ENCODE data around the gene DNM1L. TPM values are rescaled to one million over a fixed set of nuclear protein-coding genes. Genes with fewer than 3 reads are reported as not detected.

DNM1L gene
- total RNA-seq, 1 experiment from 2014 or later, result 79.8 TPM

- H3K4ac ChIP-seq (ENCODE audit: low read depth, low read length), result no peak overlapping the region
These were observed 17.4 kb upstream of the DNM1L start for GRCh38 chr12:32661706-32662105.

More at GRCh38 chr12:32661706-32662105, 17.4 kb upstream of the DNM1L start:
- Histone ChIP-seq H4K8ac (replicated peaks; ENCODE audit: insufficient read length, low read depth, low read length) (no peak overlapping the region), H2BK5ac (ENCODE audit: insufficient read length, low read length) (no peak overlapping the region), H4K91ac (ENCODE audit: insufficient read length, low read depth, low read length) (no peak overlapping the region), H3K4me1 (ENCODE audit: insufficient read depth, low read length) (no peaks in the 10 kb centered on the region), H3K23ac (ENCODE audit: insufficient read length, low read depth, low read length) (no peak overlapping the region), H3K14ac (ENCODE audit: insufficient read depth, low read length) (no peak overlapping the region), H2BK120ac (ENCODE audit: low read depth, low read length, poor library complexity, severe bottlenecking) (no peak overlapping the region), H3K18ac (ENCODE audit: insufficient read length, low read depth, low read length) (no peak overlapping the region), H3K27ac (ENCODE audit: insufficient read length, low read depth, low read length) (no peak overlapping the region), H3K23me2 (ENCODE audit: insufficient read length, low read depth, low read length, poor library complexity, severe bottlenecking) (no peaks in the 10 kb centered on the region), H2AK5ac (ENCODE audit: insufficient read length, low read length) (no peak overlapping the region), H3T11ph (ENCODE audit: low read length) (no peak overlapping the region), H3K79me2 (ENCODE audit: insufficient read depth, low read length) (no peaks in the 10 kb centered on the region), H3K9me3 (ENCODE audit: control insufficient read depth, low read depth, low read length) (no peaks in the 10 kb centered on the region), H3K56ac (ENCODE audit: insufficient read length, low read depth, low read length) (no peak overlapping the region), H2BK20ac (ENCODE audit: low read depth, low read length, poor library complexity, severe bottlenecking) (no peak overlapping the region), H2BK15ac (ENCODE audit: low read depth, low read length) (no peak overlapping the region), H4K5ac (ENCODE audit: insufficient read length, low read depth, low read length) (no peak overlapping the region), H2BK12ac (ENCODE audit: insufficient read length, low read depth, low read length) (no peak overlapping the region), H2AFZ (ENCODE audit: low read length) (no peak overlapping the region), H3K27me3 (ENCODE audit: insufficient read depth, low read length) (no peaks in the 10 kb centered on the region), H3K9ac (ENCODE audit: extremely low read depth, insufficient read length, low read length) (no peak overlapping the region), H3K79me1 (ENCODE audit: insufficient read depth, low read depth, low read length, poor library complexity, severe bottlenecking) (no peaks in the 10 kb centered on the region), H4K20me1 (ENCODE audit: control insufficient read depth, insufficient read depth, insufficient read length) (no peaks in the 10 kb centered on the region), H3K4me2 (ENCODE audit: insufficient read depth, insufficient read length, low read length) (no peak overlapping the region)
- TF ChIP-seq, protein P1, sequence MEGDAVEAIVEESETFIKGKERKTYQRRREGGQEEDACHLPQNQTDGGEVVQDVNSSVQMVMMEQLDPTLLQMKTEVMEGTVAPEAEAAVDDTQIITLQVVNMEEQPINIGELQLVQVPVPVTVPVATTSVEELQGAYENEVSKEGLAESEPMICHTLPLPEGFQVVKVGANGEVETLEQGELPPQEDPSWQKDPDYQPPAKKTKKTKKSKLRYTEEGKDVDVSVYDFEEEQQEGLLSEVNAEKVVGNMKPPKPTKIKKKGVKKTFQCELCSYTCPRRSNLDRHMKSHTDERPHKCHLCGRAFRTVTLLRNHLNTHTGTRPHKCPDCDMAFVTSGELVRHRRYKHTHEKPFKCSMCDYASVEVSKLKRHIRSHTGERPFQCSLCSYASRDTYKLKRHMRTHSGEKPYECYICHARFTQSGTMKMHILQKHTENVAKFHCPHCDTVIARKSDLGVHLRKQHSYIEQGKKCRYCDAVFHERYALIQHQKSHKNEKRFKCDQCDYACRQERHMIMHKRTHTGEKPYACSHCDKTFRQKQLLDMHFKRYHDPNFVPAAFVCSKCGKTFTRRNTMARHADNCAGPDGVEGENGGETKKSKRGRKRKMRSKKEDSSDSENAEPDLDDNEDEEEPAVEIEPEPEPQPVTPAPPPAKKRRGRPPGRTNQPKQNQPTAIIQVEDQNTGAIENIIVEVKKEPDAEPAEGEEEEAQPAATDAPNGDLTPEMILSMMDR (conservative IDR thresholded peaks at IDR 0.05), result no peak
- H3K4me3 Mint-ChIP-seq, result no peak overlapping the region
- H3K27ac Mint-ChIP-seq, result no peak overlapping the region
- no peaks in the 10 kb centered on the region for H3K9me3 Mint-ChIP-seq
- H3K4me1 Mint-ChIP-seq, result peaks cover 3 to 4% of the 10 kb centered on the region in 2 experiments; a peak in 3 of 4 replicates
- WGBS (ENCODE audit: extremely low coverage, insufficient read length, low lambda C conversion rate), result no CpG with 5 or more reads among the region's 7 CpGs
- no peaks in the 10 kb centered on the region for H3K36me3 Mint-ChIP-seq (ENCODE audit: insufficient read depth in 1 of 3, low read depth in 3 of 3)
- no peaks in the 10 kb centered on the region for H3K27me3 Mint-ChIP-seq (ENCODE audit: low read depth)
- DNase-seq, result no peak

All from H9 (cell line).